Measurements from ENCODE around the gene CMSS1.

Gene CMSS1

DNA sequence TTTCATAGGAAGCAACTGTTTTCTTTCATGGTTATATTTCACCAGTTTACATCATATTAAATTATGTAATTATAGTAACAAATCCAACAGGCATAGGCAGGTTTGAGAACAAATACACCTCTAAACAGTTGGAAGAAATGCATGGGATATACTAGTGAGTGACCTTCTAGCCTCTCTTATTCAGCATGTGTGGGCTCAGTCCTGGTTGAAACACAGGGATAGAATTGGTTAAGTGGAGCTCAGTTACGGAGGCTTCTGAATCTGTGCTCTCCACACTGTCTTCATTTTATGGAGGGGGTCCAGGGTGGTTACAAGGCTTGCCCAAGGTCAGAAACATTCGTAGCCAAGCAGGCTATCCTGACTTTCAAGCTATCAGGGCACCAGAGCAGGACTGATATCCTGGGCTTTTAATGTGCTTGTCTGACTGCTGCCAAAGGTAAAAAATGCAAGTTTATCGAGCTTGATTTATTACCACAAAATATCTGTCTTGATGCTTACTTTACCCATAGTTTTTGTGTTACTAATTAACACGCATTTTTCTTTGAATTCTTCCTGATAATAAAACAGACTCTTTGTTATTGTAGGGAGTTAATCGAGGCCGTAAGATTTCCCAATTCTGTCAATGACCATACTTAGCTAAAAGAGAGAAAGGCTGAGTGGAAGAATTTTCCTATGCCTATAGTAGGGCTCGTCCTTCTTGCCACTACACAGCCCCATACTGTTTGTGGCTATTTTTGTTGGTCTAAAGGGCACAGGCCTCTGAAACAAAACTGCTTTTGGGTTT, 207.1 kb downstream of the CMSS1 start:
- POLR2A ChIA-PET: no interaction called here
- TF ChIP-seq FOXK2 (IDR thresholded peaks at IDR 0.05) (no peak), ARNT (IDR thresholded peaks at IDR 0.05) (no peak), FOXA1 (IDR thresholded peaks at IDR 0.05) (no peak), SUZ12 (IDR thresholded peaks at IDR 0.05) (no peak), TARDBP (IDR thresholded peaks at IDR 0.05) (no peak), L3MBTL2 (conservative IDR thresholded peaks at IDR 0.05) (no peak), ELF4 (IDR thresholded peaks at IDR 0.05) (no peak), CTBP1 (IDR thresholded peaks at IDR 0.05; ENCODE audit: borderline replicate concordance) (no peak), SP1 (IDR thresholded peaks at IDR 0.05) (no peak), FOXM1 (IDR thresholded peaks at IDR 0.05; ENCODE audit: borderline replicate concordance) (no peak), HDGF (IDR thresholded peaks at IDR 0.05; ENCODE audit: borderline replicate concordance) (no peak), ZNF384 (IDR thresholded peaks at IDR 0.05) (no peak), BHLHE40 (IDR thresholded peaks at IDR 0.05; ENCODE audit: borderline replicate concordance) (no peak), NFRKB (IDR thresholded peaks at IDR 0.05) (no peak), LEF1 (IDR thresholded peaks at IDR 0.05; ENCODE audit: borderline replicate concordance) (no peak)
- TF ChIP-seq, protein P1, sequence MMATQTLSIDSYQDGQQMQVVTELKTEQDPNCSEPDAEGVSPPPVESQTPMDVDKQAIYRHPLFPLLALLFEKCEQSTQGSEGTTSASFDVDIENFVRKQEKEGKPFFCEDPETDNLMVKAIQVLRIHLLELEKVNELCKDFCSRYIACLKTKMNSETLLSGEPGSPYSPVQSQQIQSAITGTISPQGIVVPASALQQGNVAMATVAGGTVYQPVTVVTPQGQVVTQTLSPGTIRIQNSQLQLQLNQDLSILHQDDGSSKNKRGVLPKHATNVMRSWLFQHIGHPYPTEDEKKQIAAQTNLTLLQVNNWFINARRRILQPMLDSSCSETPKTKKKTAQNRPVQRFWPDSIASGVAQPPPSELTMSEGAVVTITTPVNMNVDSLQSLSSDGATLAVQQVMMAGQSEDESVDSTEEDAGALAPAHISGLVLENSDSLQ (IDR thresholded peaks at IDR 0.05): no peak
- CTCF ChIA-PET: no interaction called here
- DNase-seq (ENCODE audit: extremely low spot score): no peak

DNA sequence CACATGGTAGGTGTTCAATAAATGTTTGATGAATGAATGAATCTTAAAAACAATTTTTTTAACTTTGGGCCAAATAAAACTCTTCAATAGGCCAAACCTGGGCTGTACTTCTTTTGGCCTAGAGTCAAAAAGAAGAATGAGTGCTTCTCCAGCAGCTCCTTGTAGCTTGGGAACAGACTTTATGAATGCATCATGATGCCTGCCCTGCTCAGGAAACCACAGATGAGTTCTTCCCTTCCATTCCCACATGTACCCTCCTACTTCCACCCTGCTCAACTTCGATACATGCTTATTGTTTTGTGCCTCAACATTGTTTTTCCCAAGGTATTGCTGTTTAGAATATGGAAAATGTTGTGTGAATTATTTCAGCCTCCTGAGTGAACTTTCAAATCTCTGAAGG, 209.7 kb downstream of the CMSS1 start:
- DNase-seq (ENCODE audit: extremely low spot score): no peak
- TF ChIP-seq ELF4 (IDR thresholded peaks at IDR 0.05): no peak
- TF ChIP-seq FOXK2 (IDR thresholded peaks at IDR 0.05): no peak
- TF ChIP-seq LEF1 (IDR thresholded peaks at IDR 0.05; ENCODE audit: borderline replicate concordance): no peak
- TF ChIP-seq NFRKB (IDR thresholded peaks at IDR 0.05): no peak
- no peak for TF ChIP-seq L3MBTL2 (conservative IDR thresholded peaks at IDR 0.05)
- TF ChIP-seq ZNF384 (IDR thresholded peaks at IDR 0.05): no peak
- TF ChIP-seq BHLHE40 (IDR thresholded peaks at IDR 0.05; ENCODE audit: borderline replicate concordance): no peak
- no peak for TF ChIP-seq FOXA1 (IDR thresholded peaks at IDR 0.05)
- TF ChIP-seq ARNT (IDR thresholded peaks at IDR 0.05): no peak
- TF ChIP-seq SP1 (IDR thresholded peaks at IDR 0.05): no peak
- no peak for TF ChIP-seq HDGF (IDR thresholded peaks at IDR 0.05; ENCODE audit: borderline replicate concordance)
- TF ChIP-seq, protein P1 (IDR thresholded peaks at IDR 0.05): no peak
- no peak for TF ChIP-seq FOXM1 (IDR thresholded peaks at IDR 0.05; ENCODE audit: borderline replicate concordance)
- TF ChIP-seq TARDBP (IDR thresholded peaks at IDR 0.05): no peak
- no peak for TF ChIP-seq CTBP1 (IDR thresholded peaks at IDR 0.05; ENCODE audit: borderline replicate concordance)
- no peak for TF ChIP-seq SUZ12 (IDR thresholded peaks at IDR 0.05)
- ChIA-PET CTCF (no interaction called here), POLR2A (no interaction called here)

DNA sequence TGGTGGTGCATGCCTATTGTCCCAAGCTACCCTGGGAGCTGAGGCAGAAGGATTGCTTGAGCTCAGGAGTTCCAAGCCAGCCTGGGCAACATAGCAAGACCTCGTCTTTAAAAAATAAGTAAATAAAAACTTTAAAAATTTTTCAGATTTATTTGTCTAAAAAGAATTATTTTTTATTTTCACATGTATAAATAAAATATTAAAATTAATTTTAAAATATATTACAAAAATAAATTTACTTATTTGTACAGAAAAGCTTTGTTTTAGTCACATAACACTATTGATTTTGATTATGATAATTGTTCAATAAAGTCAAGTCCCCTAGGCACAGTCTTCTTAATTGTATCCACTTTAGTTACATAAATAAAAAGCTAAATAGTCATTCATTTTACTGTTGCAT, 211.4 kb downstream of the CMSS1 start:
- CTCF ChIA-PET: no interaction called here
- POLR2A ChIA-PET: no interaction called here
- no peak for DNase-seq (ENCODE audit: extremely low spot score)
- TF ChIP-seq TARDBP (IDR thresholded peaks at IDR 0.05) (no peak), FOXA1 (IDR thresholded peaks at IDR 0.05) (no peak), SP1 (IDR thresholded peaks at IDR 0.05) (no peak), LEF1 (IDR thresholded peaks at IDR 0.05; ENCODE audit: borderline replicate concordance) (no peak), SUZ12 (IDR thresholded peaks at IDR 0.05) (no peak), L3MBTL2 (conservative IDR thresholded peaks at IDR 0.05) (no peak)
- TF ChIP-seq, protein P1 (IDR thresholded peaks at IDR 0.05): no peak

DNA sequence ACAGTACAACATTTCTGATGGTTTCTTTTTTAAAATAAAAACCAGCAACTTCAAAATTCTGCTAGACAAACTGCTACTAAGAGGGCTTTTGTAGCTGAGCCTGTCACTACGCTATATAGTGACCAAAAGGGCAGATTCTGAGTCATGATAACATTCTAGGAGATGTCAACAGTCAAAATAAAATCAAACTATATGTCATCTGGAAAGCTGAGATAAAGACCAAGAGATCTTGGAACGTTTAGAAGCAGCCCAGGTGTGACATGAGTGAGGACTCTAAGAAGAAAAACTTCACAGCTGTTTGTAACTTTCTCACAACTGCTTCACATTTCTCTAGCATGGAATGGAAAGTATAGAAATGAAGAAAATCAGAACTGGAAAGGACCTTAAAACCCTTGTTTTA, 212.0 kb downstream of the CMSS1 start:
- no peak for DNase-seq (ENCODE audit: extremely low spot score)
- TF ChIP-seq CTBP1 (IDR thresholded peaks at IDR 0.05; ENCODE audit: borderline replicate concordance) (no peak), HDGF (IDR thresholded peaks at IDR 0.05; ENCODE audit: borderline replicate concordance) (no peak), TARDBP (IDR thresholded peaks at IDR 0.05) (no peak), ARNT (IDR thresholded peaks at IDR 0.05) (no peak), SP1 (IDR thresholded peaks at IDR 0.05) (no peak), BHLHE40 (IDR thresholded peaks at IDR 0.05; ENCODE audit: borderline replicate concordance) (no peak), FOXK2 (IDR thresholded peaks at IDR 0.05) (no peak)
- TF ChIP-seq, protein P1 (IDR thresholded peaks at IDR 0.05): no peak
- ChIA-PET POLR2A (no interaction called here), CTCF (no interaction called here)

DNA sequence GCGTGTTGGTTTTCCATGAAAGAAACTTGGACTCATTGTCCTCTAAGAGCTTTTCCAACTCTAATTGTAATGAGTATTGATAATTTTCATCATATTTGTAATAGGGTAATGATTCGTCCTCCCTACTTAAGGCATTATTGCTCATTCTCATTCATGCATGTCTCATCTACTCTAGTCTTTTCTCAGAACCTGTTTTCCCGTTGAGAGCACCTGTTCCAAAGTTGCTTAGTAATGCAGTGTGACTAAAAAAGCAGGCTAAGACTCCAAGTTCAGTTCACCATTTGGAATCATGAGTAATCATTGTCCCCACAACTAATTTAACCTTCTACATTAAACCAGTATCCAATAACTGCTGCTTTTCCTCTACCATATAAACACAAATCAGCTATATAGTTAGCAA, 212.7 kb downstream of the CMSS1 start:
- DNase-seq (ENCODE audit: extremely low spot score): no peak
- ChIA-PET CTCF (no interaction called here), POLR2A (no interaction called here)
- no peak for TF ChIP-seq BHLHE40 (IDR thresholded peaks at IDR 0.05; ENCODE audit: borderline replicate concordance)
- no peak for TF ChIP-seq LEF1 (IDR thresholded peaks at IDR 0.05; ENCODE audit: borderline replicate concordance)
- TF ChIP-seq FOXA1 (IDR thresholded peaks at IDR 0.05): no peak
- TF ChIP-seq NFRKB (IDR thresholded peaks at IDR 0.05): no peak
- TF ChIP-seq, protein P1 (IDR thresholded peaks at IDR 0.05): no peak
- no peak for TF ChIP-seq ZNF384 (IDR thresholded peaks at IDR 0.05)
